HG03558 (cell line): ENCODE measurements around the gene AMOTL1.
"Not testable (repeated sequence)": the region's sequence is repeated elsewhere in the genome, so short reads cannot be mapped to it uniquely, and the experiment has no call there.

Experiments used
- ATAC-seq: cut with Tn5 transposase; IDR thresholded peaks from one replicate; pipeline ENCODE4 v1.9.1; 2021; ENCODE audit warnings: moderate number of reproducible peaks; ENCODE audit not compliant: unreplicated experiment; ENCODE audit errors: extremely low read depth

The AMOTL1 gene

DNA sequence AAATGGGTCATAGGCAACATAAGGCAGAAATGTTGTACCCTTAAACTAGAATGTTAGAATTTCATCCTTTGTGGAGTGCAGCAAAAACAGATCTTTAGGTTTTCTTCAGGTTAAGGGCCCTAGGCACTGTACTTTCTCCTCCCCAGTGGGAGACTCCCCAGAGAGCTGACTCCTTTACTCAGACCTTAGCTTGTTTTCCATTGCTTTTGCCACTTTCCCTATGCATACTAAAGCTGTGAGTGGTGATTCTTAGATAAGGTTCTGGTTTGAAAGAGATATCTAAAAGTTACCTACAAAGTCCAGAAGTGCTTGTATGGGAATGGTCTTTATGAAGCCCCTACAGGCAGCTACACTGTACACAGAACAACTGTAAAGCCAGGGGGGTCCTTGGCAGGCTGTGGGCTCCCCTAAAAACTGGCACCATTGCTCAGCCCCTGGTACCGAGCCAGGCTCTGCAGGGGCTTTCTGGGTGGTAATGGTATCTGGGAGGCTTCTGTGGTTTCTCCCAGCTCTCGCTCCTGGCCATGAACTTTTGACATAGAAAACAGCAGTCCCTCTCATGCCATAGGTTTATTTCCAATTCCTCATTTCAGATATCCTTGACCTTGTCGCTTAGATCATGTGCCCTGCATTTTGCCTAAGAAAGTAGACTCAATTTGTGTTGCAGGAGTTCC is 23.2 kb downstream of the AMOTL1 start:
- ATAC-seq, result no peak

DNA sequence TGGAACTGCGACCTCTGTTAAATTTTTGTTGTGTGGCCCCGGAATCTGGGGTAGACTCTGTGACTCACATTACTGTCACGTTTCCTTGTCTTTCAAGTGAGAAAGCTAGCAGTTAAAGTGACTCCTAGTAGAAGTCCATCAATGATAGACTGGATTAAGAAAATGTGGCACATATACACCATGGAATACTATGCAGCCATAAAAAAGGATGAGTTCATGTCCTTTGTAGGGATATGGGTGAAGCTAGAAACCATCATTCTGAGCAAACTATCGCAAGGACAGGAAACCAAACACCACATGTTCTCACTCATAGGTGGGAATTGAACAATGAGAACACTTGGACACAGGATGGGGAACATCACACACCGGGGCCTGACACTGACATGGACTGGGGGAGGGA is 23.8 kb downstream of the AMOTL1 start:
- not testable (repeated sequence) for ATAC-seq

DNA sequence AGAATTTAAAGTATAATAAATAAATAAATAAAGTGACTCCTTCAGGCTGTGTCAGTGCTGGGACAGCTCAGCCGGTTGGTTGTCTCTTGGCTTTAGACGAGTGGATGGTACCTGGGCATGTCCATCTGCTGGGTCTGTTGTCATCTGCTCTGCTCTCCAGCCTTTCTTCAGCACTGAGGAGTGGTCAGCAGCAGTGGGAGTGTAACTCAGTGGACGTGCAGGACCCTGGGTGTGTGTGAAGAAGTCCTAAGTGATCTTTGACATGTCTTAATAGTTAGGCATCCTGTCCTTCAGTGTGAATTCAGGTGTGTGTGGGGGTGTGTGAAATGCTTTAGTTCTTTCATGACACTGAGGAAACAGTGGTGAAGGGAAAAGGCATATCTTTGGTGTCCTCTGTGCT is 24.3 kb downstream of the AMOTL1 start:
- ATAC-seq, result no peak

DNA sequence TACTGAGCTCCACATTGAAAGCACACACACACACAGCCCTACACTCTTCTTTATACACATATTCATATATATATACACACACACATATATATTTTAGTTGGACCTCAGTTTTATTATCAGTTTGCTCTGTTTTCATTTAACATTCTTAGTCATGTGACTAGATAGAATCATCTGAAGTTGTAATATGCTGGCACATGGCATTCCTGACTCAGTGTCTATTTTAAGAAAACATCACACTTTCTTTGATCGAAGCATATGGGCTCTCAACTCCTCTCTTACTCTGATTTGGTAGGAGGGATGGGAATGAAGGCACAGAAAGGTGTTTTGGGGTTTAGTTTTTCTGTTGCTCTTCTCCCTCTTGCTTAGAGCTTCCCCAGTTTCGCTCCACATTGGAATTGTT is 24.8 kb downstream of the AMOTL1 start:
- ATAC-seq, result no peak

- no peak for ATAC-seq
Measured at GRCh38 chr11:94793822-94794221, 25.7 kb downstream of the AMOTL1 start.

DNA sequence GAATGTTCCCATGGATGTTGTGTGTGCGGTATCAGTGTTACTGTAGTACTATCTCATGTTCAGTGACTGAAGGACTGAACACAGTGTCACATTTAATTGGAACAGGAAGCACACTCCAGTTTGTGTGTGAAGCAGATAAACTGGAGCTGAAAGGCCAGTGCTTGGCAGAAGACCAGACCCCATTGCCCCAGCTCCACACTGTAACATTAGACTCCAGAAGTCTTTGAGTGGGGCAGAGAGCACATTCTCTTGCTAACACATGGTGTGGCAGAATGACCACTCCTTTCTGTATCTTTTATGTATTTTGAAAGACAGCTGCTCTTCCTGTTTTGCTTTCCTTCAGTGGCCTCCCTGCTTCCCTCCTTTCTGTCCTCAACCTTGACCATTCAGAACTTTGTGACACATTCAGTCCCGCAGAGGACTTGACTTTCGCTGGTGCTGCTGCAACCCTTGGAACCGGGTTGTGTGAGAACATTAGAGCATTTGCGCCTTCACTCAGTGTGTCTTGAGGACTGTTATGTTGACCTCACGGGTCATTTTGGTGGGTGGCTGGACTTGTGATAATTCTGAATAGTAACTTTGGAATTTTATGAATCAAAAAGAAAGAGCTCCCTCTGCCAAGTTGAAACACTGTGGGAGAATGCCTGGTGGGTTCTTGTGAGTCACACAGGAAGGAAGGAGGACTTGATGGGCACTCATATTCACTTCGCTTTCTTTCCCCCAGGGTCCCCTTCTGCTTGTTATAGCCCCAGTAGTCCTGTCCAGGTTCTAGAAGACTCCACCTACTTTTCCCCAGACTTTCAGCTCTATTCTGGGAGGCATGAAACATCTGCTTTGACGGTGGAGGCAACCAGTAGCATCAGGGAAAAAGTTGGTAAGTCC is 26.4 kb downstream of the AMOTL1 start:
- ATAC-seq, result no peak

- no peak for ATAC-seq
Measured at GRCh38 chr11:94795476-94796189, 27.5 kb downstream of the AMOTL1 start.

- ATAC-seq, result no peak
Measured at GRCh38 chr11:94796190-94796580, 28.0 kb downstream of the AMOTL1 start.

- ATAC-seq, result no peak
Measured at GRCh38 chr11:94796863-94797262, 28.7 kb downstream of the AMOTL1 start.

DNA sequence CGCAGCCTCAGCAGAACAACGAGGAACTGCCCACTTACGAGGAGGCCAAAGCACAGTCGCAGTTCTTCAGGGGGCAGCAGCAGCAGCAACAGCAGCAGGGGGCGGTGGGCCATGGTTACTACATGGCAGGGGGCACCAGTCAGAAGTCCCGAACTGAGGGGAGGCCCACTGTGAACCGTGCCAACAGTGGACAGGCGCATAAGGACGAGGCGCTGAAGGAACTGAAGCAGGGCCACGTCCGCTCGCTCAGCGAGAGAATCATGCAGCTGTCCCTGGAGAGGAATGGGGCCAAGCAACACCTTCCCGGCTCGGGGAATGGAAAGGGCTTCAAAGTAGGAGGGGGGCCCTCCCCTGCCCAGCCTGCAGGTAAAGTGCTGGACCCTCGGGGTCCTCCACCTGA is 31.6 kb downstream of the AMOTL1 start:
- no peak for ATAC-seq

- no peak for ATAC-seq
Measured at GRCh38 chr11:94800414-94800813, 32.3 kb downstream of the AMOTL1 start.

GRCh38 chr11:94801866-94802460 is 33.8 kb downstream of the AMOTL1 start:
- ATAC-seq, result no peak

- ATAC-seq, result no peak
Measured at GRCh38 chr11:94802501-94802900, 34.3 kb downstream of the AMOTL1 start.

- no peak for ATAC-seq
Measured at GRCh38 chr11:94803491-94803890, 35.3 kb downstream of the AMOTL1 start.

DNA sequence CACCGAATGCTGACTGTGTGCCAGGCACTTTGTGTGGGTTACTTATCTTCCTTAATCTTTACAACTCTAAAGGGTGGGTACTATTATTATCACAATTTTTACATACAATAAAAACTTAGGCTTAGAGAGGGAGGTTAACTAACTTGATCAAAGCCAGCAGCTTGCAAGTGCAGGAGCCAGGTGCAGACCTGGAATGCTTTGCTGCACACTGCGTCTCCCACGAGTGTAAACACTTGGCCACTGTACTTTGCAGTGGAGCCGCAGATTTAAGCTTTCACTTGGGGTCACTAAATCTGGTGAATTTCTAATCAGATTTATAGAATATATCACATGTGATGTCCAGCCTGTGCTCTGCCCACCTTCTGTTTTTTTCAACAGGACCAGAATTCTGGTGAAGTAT is 36.7 kb downstream of the AMOTL1 start:
- no peak for ATAC-seq

DNA sequence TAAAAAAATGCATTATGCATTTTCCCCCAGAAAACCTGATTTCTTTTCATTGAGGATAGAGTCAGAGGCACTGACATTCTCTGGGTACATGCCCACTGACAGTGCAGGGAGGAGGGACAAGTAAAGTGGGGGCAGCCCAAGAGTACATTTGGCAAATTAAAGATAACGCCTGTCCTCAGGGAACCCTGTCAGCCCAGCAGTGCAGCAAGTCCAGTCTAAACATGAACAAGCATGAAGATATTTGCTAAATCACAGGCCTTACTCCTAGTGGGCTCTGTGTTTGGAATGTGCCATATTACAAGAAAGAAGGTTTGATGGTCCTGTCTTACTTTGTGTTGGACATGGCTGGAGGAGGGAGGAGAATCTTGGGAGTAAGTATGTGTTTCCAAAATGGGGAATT is 37.9 kb downstream of the AMOTL1 start:
- no peak for ATAC-seq

DNA sequence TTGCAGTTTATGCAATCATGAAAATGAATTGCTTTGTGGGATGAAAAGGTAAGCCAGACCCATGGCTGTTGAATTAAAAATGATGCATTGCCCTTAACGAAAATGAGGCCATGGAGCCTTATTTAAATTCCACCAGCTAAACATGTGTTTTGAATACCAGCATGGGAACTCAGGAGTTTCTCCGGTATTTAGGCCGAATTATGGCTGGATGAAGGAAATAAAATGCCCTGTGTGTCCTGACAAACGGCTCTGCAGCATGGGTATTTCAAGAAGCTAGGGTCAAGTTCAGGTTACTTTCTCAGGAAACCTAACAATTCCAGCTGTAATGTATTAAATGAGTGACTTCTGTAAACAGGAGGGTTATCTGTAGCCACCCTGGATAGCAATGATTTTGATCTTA is 38.3 kb downstream of the AMOTL1 start:
- ATAC-seq, result no peak

GRCh38 chr11:94809251-94809650 is 41.1 kb downstream of the AMOTL1 start:
- no peak for ATAC-seq

DNA sequence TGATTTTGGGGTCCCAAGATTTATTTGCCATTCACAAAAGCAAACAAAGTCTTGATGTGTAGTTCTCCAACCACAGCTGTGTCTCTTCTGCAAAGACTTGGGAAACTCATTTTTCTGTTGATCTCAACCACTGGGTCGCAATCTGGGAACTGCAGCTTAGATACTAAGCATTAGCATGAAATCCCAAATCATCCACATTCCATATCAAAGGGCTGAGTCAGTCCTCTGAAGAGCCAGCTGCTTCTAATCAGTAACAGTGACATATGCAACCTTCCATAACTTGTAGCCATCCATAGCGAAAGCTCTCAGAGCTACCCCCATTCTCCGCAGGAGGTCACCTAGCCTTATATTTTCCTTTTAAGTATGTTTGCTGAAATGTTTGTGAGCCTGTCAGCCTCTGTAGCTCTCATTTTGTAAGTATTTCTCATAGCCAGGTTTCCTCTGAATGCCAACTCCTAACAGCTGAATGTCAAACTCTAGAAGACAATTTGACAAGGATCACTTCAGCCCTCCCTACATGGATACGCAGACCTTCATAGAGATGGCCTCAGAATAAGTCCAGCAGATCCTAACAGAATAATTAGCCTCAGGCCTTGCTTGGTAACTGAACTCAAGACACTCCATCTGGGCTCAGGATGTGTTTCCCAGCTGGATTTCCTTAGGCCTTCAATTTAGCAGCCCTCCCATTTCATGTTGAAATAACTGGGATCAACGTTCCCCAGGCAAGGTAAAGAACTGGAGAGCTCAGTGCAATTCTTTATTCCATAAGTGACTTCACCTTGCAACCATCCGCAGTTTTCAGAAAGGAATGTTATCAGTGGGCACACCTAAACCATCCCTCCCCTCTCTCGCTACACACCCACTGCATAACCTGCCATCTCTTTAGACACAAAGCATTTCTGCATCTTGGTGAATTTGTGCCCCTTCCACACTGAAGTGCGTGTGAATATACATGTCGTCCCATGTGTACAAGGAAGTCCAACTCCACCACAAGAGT is 44.9 kb downstream of the AMOTL1 start:
- ATAC-seq, result not testable (repeated sequence)
